HG03378 (cell line): ENCODE results near the gene TRHDE.
"Not testable (repeated sequence)": the region's sequence is repeated elsewhere in the genome, so short reads cannot be mapped to it uniquely, and the experiment has no call there.

Experiments used
- ATAC-seq: cut with Tn5 transposase; IDR thresholded peaks from one replicate; pipeline ENCODE4 v1.9.1; 2021; ENCODE audit warnings: mild to moderate bottlenecking, moderate library complexity; ENCODE audit not compliant: unreplicated experiment

Gene TRHDE

GRCh38 chr12:72505227-72505626 is 233.1 kb downstream of the TRHDE start:
- no peak for ATAC-seq

GRCh38 chr12:72509891-72510290 is 237.7 kb downstream of the TRHDE start:
- no peak for ATAC-seq

DNA sequence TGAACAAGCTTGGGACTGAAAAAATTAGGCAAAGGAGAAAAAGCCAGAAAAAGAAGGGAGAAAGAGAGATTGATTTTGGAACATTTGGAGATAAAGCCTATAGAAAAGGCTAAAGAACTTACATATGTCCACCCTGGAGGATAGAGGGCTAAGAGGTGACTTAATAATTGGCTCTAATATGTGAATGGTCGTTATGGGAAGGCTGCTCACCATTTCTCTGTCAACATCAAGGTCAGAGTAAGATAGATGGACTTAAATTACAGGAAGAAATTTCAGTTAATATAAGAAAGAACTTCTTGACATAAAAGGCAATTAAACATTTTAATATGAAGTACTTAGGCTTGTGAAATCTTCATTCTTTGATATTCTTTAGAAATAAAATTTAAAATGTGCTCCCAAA is 238.6 kb downstream of the TRHDE start:
- ATAC-seq = no peak

- no peak for ATAC-seq
Observed at GRCh38 chr12:72511498-72511897, 239.3 kb downstream of the TRHDE start.

DNA sequence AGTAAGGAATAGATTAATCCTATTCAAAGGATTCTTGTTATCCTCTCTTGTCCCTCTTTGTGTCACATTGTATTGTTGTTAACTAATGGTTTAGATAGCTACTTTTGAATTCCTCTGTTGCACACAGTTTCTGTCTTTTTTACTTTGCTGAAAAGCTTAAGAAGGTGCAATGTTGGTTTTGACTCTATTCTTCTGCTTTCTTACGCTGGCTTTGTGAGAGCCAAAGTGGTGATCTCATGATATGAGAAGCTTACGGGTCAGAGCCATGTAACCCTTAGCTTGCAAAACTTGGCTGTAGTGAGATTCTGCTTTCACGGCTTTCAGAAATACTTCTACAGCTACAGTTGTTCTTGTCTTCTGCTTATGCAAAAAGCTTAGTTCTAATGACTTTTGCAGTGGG is 239.7 kb downstream of the TRHDE start:
- ATAC-seq = no peak

GRCh38 chr12:72520044-72520678 is 248.0 kb downstream of the TRHDE start:
- ATAC-seq = not testable (repeated sequence)

DNA sequence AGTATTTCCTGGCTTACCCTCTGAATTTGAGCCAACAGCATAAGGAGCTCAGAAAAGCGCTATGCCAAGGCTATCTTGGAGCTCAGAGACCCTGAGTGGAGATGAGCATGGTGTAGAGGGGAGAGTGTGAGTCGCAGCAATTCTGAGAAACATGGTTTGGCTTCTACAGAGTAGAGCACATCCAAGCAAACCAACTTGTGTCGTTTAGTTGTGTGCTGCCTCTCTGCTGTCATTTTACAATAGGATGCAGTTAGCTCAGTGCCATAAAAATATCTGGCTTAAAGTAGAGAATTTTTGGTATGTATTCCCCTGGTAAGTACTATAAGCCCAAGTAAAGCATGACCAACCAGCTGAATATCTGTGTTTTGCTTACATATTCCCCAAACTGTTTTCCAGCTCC is 249.2 kb downstream of the TRHDE start:
- ATAC-seq = no peak

DNA sequence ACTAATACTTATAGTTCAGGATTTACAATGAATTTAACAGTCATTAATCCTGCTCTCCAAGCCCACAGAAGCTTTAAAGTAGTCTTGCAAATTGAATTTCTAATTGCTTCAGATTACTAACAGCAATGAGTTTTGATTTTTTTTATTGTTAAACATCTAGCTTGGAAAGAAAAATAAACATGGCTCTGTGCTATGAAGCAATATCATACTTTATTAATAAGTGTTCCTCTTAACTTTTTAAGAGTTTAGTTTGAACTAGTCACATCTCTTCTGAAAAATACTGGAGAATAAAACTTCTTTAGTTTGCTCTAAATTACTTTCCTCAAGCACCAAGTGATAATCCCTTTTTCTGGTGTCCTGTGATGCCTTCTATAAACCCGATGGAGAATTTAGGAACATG is 250.2 kb downstream of the TRHDE start:
- no peak for ATAC-seq

- ATAC-seq = no peak
Observed at GRCh38 chr12:72523754-72524153, 251.6 kb downstream of the TRHDE start.

- ATAC-seq = no peak
Observed at GRCh38 chr12:72535212-72535990, 263.2 kb downstream of the TRHDE start.

GRCh38 chr12:72540811-72541210 is 268.6 kb downstream of the TRHDE start:
- no peak for ATAC-seq

GRCh38 chr12:72543777-72544467 is 271.8 kb downstream of the TRHDE start:
- no peak for ATAC-seq

DNA sequence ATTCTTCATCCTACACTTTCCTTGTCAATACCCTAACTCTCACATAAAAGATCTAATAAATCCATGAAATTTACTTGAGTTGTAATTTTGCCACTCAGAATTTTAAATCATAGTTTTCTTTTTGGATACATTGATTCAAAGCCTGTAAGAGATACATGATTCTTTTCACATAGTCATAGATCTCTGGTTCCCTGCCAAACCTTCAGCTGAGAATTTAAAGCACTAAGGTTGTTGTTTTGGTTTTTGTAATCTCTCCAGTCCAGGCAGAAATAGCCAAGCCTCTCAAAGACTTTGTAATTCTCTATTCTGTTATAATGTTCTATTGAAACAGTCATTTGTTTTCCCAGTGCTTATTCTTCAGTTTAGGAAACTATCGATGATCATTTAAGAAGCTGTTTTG is 273.9 kb downstream of the TRHDE start:
- no peak for ATAC-seq

DNA sequence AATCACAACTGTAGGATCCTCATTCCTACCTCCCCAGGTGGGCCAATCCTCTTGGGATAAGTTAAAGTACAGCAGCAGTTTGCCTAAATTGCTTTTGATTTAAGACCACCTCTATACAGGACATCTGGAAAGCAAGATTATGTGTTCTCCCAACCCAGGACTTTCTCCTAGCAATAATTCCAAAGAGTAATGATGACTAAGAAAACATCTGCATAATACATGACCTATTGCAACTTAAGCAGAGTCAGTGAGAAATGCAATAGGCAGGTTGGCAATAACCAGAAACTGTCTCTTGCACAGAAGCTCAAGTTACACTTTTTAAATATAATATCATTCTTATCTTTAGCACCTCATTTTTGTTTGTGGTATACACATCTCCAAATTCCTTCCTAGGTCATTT is 275.4 kb downstream of the TRHDE start:
- ATAC-seq = no peak

- no peak for ATAC-seq
Observed at GRCh38 chr12:72549184-72549583, 277.0 kb downstream of the TRHDE start.

GRCh38 chr12:72560003-72560769 is 288.0 kb downstream of the TRHDE start:
- no peak for ATAC-seq

DNA sequence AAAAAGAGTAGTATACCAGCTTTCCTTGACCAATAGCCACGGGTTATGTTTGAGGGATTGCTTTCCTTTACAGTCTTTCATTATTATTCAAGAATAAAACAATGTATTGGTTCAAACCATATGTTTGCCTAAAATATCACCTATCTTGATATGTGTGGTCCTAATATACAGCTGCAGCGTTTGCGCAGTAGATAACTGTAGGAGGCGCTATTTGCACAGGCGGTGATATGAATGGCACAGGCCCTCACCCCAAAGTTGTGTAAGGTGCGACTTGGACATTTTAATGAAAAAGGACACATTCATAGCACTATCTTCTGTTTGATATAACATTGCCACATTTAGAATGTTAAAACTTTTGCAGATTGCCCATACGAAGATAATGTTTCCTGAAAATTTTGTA is 298.4 kb downstream of the TRHDE start:
- no peak for ATAC-seq

DNA sequence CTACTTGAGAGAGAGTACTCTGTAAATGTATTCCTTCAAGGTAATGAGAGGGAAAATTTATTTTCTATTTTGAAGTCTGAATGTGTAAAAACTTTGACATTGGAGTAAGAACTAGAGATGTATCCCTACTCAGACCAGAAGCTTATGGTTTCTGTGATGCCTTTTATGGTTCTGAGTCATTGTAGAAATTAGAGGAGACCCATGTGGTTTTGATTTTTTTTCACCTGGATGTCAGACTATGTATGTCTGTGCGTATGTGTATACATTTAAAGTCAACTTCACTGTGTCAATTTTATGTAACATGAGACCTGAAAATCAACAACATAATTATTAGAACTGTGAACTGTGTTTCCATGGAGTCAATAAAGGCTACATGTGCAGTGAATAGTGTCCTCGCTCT is 302.0 kb downstream of the TRHDE start:
- no peak for ATAC-seq

DNA sequence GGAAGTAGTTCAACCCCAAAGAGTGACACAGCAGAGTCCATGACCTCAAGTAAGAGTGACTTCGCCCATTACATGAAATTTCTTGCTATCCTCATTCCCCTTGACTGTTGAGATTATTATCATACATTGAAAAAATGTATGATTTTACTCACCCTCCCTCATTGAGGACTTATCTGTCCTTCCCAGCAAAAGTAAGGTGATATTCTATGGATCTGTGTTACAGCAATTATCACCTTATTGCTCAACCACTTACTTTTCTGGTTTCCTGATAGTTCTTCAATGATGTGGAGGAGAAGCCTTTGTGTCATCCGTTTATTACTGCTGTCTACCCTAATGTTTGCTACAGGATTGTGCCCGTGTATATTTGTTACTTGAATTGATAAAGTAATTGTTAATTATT is 306.2 kb downstream of the TRHDE start:
- no peak for ATAC-seq

- ATAC-seq = no peak
Observed at GRCh38 chr12:72586456-72586855, 314.3 kb downstream of the TRHDE start.

DNA sequence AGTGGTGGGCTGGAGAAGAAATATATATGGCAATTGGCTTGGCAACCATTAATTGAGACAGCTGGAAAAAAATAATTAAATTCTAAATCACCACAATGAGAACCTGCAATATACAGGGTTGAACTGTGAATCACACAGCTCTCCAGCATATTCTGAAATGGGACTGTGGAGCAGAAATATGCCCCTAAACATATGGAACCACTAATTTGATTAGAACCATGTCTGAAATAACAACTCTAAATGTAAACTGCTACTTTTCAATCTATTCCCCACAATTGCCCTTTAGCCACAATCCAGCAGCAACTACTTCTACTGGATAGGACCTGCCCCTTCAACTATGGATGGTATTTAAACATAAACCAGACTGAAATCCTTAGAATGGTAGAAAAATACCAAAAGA is 330.4 kb downstream of the TRHDE start:
- no peak for ATAC-seq
